ENCODE results near the gene PRR11.

Gene PRR11

DNA sequence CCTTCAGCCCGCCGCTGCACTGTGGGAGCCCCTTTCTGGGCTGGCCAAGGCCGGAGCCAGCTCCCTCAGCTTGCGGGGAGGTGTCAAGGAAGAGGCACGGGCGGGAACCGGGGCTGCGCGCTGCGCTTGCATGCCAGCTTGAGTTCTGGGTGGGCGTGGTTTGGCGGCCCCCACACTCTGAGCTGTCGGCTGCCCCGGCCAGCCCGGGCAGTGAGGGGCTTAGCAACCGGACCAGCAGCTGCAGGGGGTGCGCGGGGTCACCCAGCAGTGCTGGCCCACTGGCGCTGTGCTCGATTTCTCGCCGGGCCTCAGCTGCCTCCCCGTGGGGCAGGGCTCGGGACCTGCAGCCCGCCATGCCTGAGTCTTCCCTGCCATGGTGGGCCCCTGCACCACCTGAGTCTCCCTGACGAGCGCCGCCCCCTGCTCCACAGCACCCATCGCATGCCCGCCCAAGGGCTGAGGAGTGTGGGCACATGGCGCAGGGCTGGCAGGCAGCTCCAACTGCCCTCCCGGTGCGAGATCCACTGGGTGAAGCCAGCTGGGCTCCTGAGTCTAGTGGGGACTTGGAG is 17.0 kb downstream of the PRR11 start:
- no peak for TF ChIP-seq EZH2 (IDR thresholded peaks at IDR 0.05; ENCODE audit: borderline replicate concordance, low read depth, low read length, severe bottlenecking)
- TF ChIP-seq, protein P1, sequence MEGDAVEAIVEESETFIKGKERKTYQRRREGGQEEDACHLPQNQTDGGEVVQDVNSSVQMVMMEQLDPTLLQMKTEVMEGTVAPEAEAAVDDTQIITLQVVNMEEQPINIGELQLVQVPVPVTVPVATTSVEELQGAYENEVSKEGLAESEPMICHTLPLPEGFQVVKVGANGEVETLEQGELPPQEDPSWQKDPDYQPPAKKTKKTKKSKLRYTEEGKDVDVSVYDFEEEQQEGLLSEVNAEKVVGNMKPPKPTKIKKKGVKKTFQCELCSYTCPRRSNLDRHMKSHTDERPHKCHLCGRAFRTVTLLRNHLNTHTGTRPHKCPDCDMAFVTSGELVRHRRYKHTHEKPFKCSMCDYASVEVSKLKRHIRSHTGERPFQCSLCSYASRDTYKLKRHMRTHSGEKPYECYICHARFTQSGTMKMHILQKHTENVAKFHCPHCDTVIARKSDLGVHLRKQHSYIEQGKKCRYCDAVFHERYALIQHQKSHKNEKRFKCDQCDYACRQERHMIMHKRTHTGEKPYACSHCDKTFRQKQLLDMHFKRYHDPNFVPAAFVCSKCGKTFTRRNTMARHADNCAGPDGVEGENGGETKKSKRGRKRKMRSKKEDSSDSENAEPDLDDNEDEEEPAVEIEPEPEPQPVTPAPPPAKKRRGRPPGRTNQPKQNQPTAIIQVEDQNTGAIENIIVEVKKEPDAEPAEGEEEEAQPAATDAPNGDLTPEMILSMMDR (IDR thresholded peaks at IDR 0.05; ENCODE audit: borderline replicate concordance, extremely low read depth, low read length, poor library complexity, severe bottlenecking): no peak
- DNase-seq: no peak
- H3K79me2 ChIP-seq (ENCODE audit: insufficient read depth, low read length): peaks cover 87% of the 10 kb centered on the region

DNA sequence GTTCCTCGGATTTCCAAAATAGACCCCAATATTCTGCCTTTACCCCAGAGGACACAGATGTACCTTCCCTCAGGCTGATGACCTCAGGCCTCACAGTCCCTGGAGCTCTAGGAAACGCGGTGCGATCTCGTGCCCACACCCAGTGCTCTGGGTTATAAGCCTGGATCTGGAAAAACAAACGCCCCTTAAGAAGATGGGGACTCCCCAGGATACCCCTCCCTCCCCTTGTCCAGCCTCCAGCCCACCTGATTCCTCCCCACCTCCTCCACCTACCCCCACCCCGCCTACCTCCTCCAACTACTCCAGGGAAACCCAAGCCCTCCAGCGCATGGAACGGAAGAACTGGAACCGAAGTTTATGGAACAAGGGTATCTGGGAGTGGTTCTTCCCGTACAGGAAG is 19.1 kb downstream of the PRR11 start:
- peaks cover 82% of the 10 kb centered on the region for H3K79me2 ChIP-seq (ENCODE audit: insufficient read depth, low read length)
- DNase-seq (no peak), ATAC-seq (ENCODE audit: insufficient read depth, low read depth) (no peak)
- no peaks in the 10 kb centered on the region for H3K9me3 ChIP-seq (ENCODE audit: insufficient read depth, low read length, severe bottlenecking)
- peaks cover 70% of the 10 kb centered on the region for H3K36me3 ChIP-seq (ENCODE audit: insufficient read depth, low read length)
- H3K4me1 ChIP-seq (ENCODE audit: insufficient read depth, low read length): no peaks in the 10 kb centered on the region
- H4K20me1 ChIP-seq (ENCODE audit: insufficient read depth, low read length): peaks cover 32% of the 10 kb centered on the region; the same call in 1 of the 2 replicates
- H3K27me3 ChIP-seq (ENCODE audit: insufficient read depth, low read length, poor library complexity): no peaks in the 10 kb centered on the region
- H3K9ac ChIP-seq (ENCODE audit: low read depth, low read length): no peak overlapping the region
- H3K27ac ChIP-seq (ENCODE audit: low read length): no peak overlapping the region
- H3K4me2 ChIP-seq (ENCODE audit: insufficient read depth, low read length): no peak overlapping the region
- TF ChIP-seq, protein P1 (IDR thresholded peaks at IDR 0.05; ENCODE audit: borderline replicate concordance, extremely low read depth, low read length, poor library complexity, severe bottlenecking): no peak
- TF ChIP-seq EZH2 (IDR thresholded peaks at IDR 0.05; ENCODE audit: borderline replicate concordance, low read depth, low read length, severe bottlenecking): no peak
- H2AFZ ChIP-seq (ENCODE audit: low read depth, low read length): no peak overlapping the region
- no peak overlapping the region for H3K4me3 ChIP-seq (ENCODE audit: low read depth in 1 of 2, low read length in 2 of 2)

More for the DNA sequence above, 17.0 kb downstream of the PRR11 start:
- Histone ChIP-seq H3K4me2 (ENCODE audit: insufficient read depth, low read length) (no peak overlapping the region), H3K9ac (ENCODE audit: low read depth, low read length) (no peak overlapping the region), H3K4me3 (ENCODE audit: low read depth in 1 of 2, low read length in 2 of 2) (no peak overlapping the region), H3K36me3 (ENCODE audit: insufficient read depth, low read length) (peaks cover 68% of the 10 kb centered on the region), H4K20me1 (ENCODE audit: insufficient read depth, low read length) (peaks cover 27% of the 10 kb centered on the region; the same call in 1 of the 2 replicates), H3K4me1 (ENCODE audit: insufficient read depth, low read length) (no peaks in the 10 kb centered on the region), H3K27ac (ENCODE audit: low read length) (no peak overlapping the region), H3K27me3 (ENCODE audit: insufficient read depth, low read length, poor library complexity) (no peaks in the 10 kb centered on the region), H2AFZ (ENCODE audit: low read depth, low read length) (no peak overlapping the region), H3K9me3 (ENCODE audit: insufficient read depth, low read length, severe bottlenecking) (no peaks in the 10 kb centered on the region)
- ATAC-seq (ENCODE audit: insufficient read depth, low read depth): no peak

DNA sequence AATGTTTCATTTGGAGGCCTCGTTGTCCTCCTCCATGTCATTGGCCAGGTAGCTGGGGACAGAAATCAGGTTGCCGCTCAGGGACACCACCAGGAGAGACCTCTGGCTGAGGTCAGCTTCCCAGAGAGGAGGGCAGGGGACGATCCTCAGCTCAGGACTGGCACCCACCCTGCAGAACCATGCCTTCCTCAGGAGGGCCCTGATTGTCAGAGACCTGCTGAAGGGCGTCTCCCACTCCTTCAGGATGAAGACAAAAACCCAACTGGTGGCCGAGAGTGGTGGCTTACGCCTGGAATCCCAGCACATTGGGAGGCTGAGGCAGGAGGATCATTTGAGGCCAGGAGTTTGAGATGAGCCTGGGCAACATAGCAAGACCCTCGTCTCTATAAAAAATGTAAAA is 19.5 kb downstream of the PRR11 start:
- DNase-seq (no peak), ATAC-seq (ENCODE audit: insufficient read depth, low read depth) (no peak)
- Histone ChIP-seq H3K4me2 (ENCODE audit: insufficient read depth, low read length) (no peak overlapping the region), H3K4me3 (ENCODE audit: low read depth in 1 of 2, low read length in 2 of 2) (no peak overlapping the region), H3K27ac (ENCODE audit: low read length) (no peak overlapping the region), H3K4me1 (ENCODE audit: insufficient read depth, low read length) (no peaks in the 10 kb centered on the region), H2AFZ (ENCODE audit: low read depth, low read length) (no peak overlapping the region), H3K9ac (ENCODE audit: low read depth, low read length) (no peak overlapping the region), H3K36me3 (ENCODE audit: insufficient read depth, low read length) (peaks cover 71% of the 10 kb centered on the region), H3K9me3 (ENCODE audit: insufficient read depth, low read length, severe bottlenecking) (no peaks in the 10 kb centered on the region), H4K20me1 (ENCODE audit: insufficient read depth, low read length) (peaks cover 32% of the 10 kb centered on the region; the same call in 1 of the 2 replicates), H3K79me2 (ENCODE audit: insufficient read depth, low read length) (peaks cover 82% of the 10 kb centered on the region), H3K27me3 (ENCODE audit: insufficient read depth, low read length, poor library complexity) (no peaks in the 10 kb centered on the region)
- TF ChIP-seq, protein P1 (IDR thresholded peaks at IDR 0.05; ENCODE audit: borderline replicate concordance, extremely low read depth, low read length, poor library complexity, severe bottlenecking): no peak
- TF ChIP-seq EZH2 (IDR thresholded peaks at IDR 0.05; ENCODE audit: borderline replicate concordance, low read depth, low read length, severe bottlenecking): no peak

Measured in DND-41 (cell line).